CD14-positive monocyte (primary cell): ENCODE data around the gene NEDD4L. TPM values are rescaled to one million over a fixed set of nuclear protein-coding genes. Genes with fewer than 3 reads are reported as not detected.

Experiments
- DNase-seq, 3 donors: peaks; one replicate each; pipeline ENCODE4 v3.0.0-alpha.2; 2011 to 2022
- H2AFZ ChIP-seq: 2 replicates; pipeline ENCODE4 v1.6.0; 2012; ENCODE audit warnings: mild to moderate bottlenecking, low read depth, low read length, inconsistent platforms; ENCODE audit not compliant: insufficient read depth, poor library complexity, severe bottlenecking
- H3K27ac ChIP-seq, 2 donors: 1 replicate in 1 of 2; 2 replicates in 1 of 2; pipeline ENCODE4 v1.5.1; 2012 to 2013; ENCODE audit warnings: low read length in 2 of 2, control low read depth in 1 of 2, inconsistent platforms in 1 of 2, low read depth in 1 of 2, mild to moderate bottlenecking in 1 of 2
- H3K27me3 ChIP-seq, 2 donors: one replicate each; pipeline versions ENCODE4 v1.6.0 to v1.6.1; 2011 to 2013; ENCODE audit warnings: low read length in 2 of 2; ENCODE audit not compliant: control insufficient read depth in 2 of 2, insufficient read depth in 2 of 2
- H3K36me3 ChIP-seq, 2 donors: replicated peaks in 1 of 2; 1 replicate in 1 of 2; 2 replicates in 1 of 2; pipeline versions ENCODE4 v1.5.1 to v1.6.1; 2012 to 2013; ENCODE audit warnings: low read length in 2 of 2, control low read depth in 1 of 2, inconsistent platforms in 1 of 2, mild to moderate bottlenecking in 1 of 2; ENCODE audit not compliant: insufficient read depth in 2 of 2, control insufficient read depth in 1 of 2
- H3K4me1 ChIP-seq, 2 donors: 1 replicate in 1 of 2; 2 replicates in 1 of 2; pipeline versions ENCODE4 v1.5.1 to v1.6.1; 2012 to 2013; ENCODE audit warnings: low read length in 2 of 2, control low read depth in 1 of 2, inconsistent platforms in 1 of 2, mild to moderate bottlenecking in 1 of 2, moderate library complexity in 1 of 2; ENCODE audit not compliant: insufficient read depth in 2 of 2, control insufficient read depth in 1 of 2
- H3K4me2 ChIP-seq: replicated peaks from 2 replicates; pipeline ENCODE3; 2012; ENCODE audit warnings: low read length, moderate library complexity, mild to moderate bottlenecking; ENCODE audit not compliant: poor library complexity, severe bottlenecking; ENCODE audit errors: extremely low read depth
- H3K4me3 ChIP-seq, 3 experiments: fragments of 200-600 bp in 1 of 3; sonication (generic) in 1 of 3; replicated peaks in 1 of 3; 1 replicate in 2 of 3; 2 replicates in 1 of 3; pipeline ENCODE4 v1.5.1; 2011 to 2013; ENCODE audit warnings: low read length in 3 of 3, mild to moderate bottlenecking in 3 of 3, control low read depth in 2 of 3, low read depth in 2 of 3, inconsistent platforms in 1 of 3, moderate library complexity in 1 of 3
- H3K79me2 ChIP-seq: 2 replicates; pipeline ENCODE4 v1.6.0; 2012; ENCODE audit warnings: mild to moderate bottlenecking, control low read depth, inconsistent platforms, low read length, moderate library complexity; ENCODE audit not compliant: insufficient read depth
- H3K9ac ChIP-seq: 2 replicates; pipeline ENCODE4 v1.6.0; 2017; ENCODE audit warnings: low read length, mild to moderate bottlenecking; ENCODE audit not compliant: insufficient read depth, poor library complexity, severe bottlenecking
- H3K9me3 ChIP-seq, 2 donors: replicated peaks in 1 of 2; 1 replicate in 1 of 2; 2 replicates in 1 of 2; pipeline versions ENCODE4 v1.5.1 to v1.6.1; 2012 to 2013; ENCODE audit warnings: low read length in 2 of 2, control low read depth in 1 of 2; ENCODE audit not compliant: control insufficient read depth in 1 of 2, insufficient read depth in 1 of 2
- H4K20me1 ChIP-seq: 2 replicates; pipeline ENCODE4 v1.6.0; 2012; ENCODE audit warnings: mild to moderate bottlenecking, low read length, control low read depth, moderate library complexity; ENCODE audit not compliant: insufficient read depth
- H3K27ac Mint-ChIP-seq, 7 donors: one replicate each; pipeline ENCODE4 v1.8.0; 2020; ENCODE audit warnings: mild to moderate bottlenecking in 7 of 7, mixed read lengths in 7 of 7, moderate library complexity in 6 of 7, inconsistent platforms in 2 of 7
- H3K27me3 Mint-ChIP-seq, 3 donors: one replicate each; pipeline ENCODE4 v1.8.0; 2021 to 2022; ENCODE audit warnings: low read depth in 3 of 3, mild to moderate bottlenecking in 3 of 3, mixed read lengths in 3 of 3, moderate library complexity in 3 of 3, inconsistent platforms in 1 of 3
- H3K36me3 Mint-ChIP-seq, 2 donors: one replicate each; pipeline ENCODE4 v1.8.0; 2020; ENCODE audit warnings: mixed read lengths in 2 of 2, inconsistent platforms in 1 of 2, mild to moderate bottlenecking in 1 of 2
- H3K4me1 Mint-ChIP-seq: one replicate; pipeline ENCODE4 v1.8.0; 2020; ENCODE audit warnings: mild to moderate bottlenecking, mixed read lengths
- H3K4me3 Mint-ChIP-seq, 2 donors: one replicate each; pipeline ENCODE4 v1.8.0; 2020; ENCODE audit warnings: mild to moderate bottlenecking in 2 of 2, mixed read lengths in 2 of 2, moderate library complexity in 1 of 2
- H3K9me3 Mint-ChIP-seq, 7 donors: one replicate each; pipeline ENCODE4 v1.8.0; 2020 to 2022; ENCODE audit warnings: mixed read lengths in 7 of 7, mild to moderate bottlenecking in 6 of 7, moderate library complexity in 6 of 7, inconsistent platforms in 2 of 7
- WGBS: methylation state at CpG from one replicate; pipeline ENCODE4 v1.1.5; 2013; ENCODE audit warnings: missing lambda C conversion rate; ENCODE audit not compliant: insufficient coverage; 5-methylcytosine and 5-hydroxymethylcytosine counted together
- intact Hi-C, 2 donors: fragments of 100-400 bp; cut with micrococcal nuclease; formaldehyde crosslinking; loops; one replicate each; pipeline versions ENCODE4 v1.15.0 to v1.15.1; 2023
- polyA plus RNA-seq, 3 donors: library from polyadenylated mRNA; depleted of rRNA in 1 of 3; unstranded in 2 of 3; stranded (reverse) in 1 of 3; fragments of 300-500 nt in 2 of 3; fragments of >200 nt in 1 of 3; fragmentation: Illumina TruSeq in 2 of 3; gene quantifications; 1 replicate in 2 of 3; 2 replicates in 1 of 3; pipeline ENCODE4 v1.2.3, GENCODE V29; 2012 to 2021
- TF ChIP-seq, protein P1 (sequence below): fragments of 200-600 bp; IDR thresholded peaks from one replicate; pipeline ENCODE4 v1.8.0; 2022; ENCODE audit warnings: antibody characterized with exemption, mild to moderate bottlenecking

The NEDD4L gene
- polyA plus RNA-seq, 3 donors = 2.5 to 5.2 (median 4.5) TPM

- Histone ChIP-seq H3K4me1 (no peaks in the 10 kb centered on the region), H3K9me3 (no peaks in the 10 kb centered on the region), H3K27me3 (no peaks in the 10 kb centered on the region), H3K4me3 (no peak overlapping the region), H2AFZ (no peak overlapping the region), H4K20me1 (no peaks in the 10 kb centered on the region), H3K36me3 (no peaks in the 10 kb centered on the region), H3K27ac (no peak overlapping the region), H3K79me2 (no peaks in the 10 kb centered on the region), H3K9ac (no peak overlapping the region), H3K4me2 (no peak overlapping the region)
- Mint-ChIP-seq H3K27me3 (peaks cover 2 to 4% (median 3%) of the 10 kb centered on the region in 3 donors), H3K36me3 (no peaks in the 10 kb centered on the region), H3K4me3 (no peak overlapping the region), H3K4me1 (no peaks in the 10 kb centered on the region), H3K27ac (no peak overlapping the region), H3K9me3 (peaks cover 0 to 2% (median 0%) of the 10 kb centered on the region in 7 donors)
- TF ChIP-seq, protein P1, sequence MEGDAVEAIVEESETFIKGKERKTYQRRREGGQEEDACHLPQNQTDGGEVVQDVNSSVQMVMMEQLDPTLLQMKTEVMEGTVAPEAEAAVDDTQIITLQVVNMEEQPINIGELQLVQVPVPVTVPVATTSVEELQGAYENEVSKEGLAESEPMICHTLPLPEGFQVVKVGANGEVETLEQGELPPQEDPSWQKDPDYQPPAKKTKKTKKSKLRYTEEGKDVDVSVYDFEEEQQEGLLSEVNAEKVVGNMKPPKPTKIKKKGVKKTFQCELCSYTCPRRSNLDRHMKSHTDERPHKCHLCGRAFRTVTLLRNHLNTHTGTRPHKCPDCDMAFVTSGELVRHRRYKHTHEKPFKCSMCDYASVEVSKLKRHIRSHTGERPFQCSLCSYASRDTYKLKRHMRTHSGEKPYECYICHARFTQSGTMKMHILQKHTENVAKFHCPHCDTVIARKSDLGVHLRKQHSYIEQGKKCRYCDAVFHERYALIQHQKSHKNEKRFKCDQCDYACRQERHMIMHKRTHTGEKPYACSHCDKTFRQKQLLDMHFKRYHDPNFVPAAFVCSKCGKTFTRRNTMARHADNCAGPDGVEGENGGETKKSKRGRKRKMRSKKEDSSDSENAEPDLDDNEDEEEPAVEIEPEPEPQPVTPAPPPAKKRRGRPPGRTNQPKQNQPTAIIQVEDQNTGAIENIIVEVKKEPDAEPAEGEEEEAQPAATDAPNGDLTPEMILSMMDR = no peak
- WGBS = 78% methylated on average over 5 of the region's 10 CpGs
- intact Hi-C loops = no loop called here
- DNase-seq = no peak
These were observed 245.1 kb downstream of the NEDD4L start for GRCh38 chr18:58288921-58289797.

DNA sequence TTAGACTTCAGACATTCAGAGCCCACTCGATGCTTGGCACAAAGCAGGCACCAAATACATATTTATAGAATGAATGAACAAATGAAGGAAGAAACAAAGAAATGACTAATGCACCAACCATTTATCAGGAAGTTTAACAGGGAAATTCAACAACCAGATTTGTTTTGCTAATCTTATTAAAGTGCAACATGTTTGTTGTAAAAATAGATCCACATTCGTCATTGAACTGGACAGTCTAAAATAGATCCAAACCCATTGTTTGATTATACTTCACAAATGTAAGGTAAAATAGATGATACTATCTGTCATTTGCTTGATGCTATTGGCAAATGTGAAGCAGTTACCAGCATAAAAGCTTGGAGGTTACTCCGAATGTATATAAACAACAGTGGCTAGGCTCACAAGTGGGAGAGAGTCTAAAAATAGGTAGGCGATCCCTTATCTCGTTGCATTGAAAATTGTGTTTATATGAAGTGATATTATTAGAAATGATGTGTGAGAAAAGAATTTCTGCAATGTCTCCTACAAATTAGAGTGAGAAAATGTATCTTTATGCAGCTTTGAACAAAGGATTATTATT lies 246.2 kb downstream of the NEDD4L start:
- intact Hi-C loops = no loop called here
- Mint-ChIP-seq H3K27me3 (peaks cover 2 to 4% (median 2%) of the 10 kb centered on the region in 3 donors), H3K4me1 (no peaks in the 10 kb centered on the region), H3K27ac (no peak overlapping the region), H3K36me3 (no peaks in the 10 kb centered on the region), H3K9me3 (peaks cover 0 to 2% (median 0%) of the 10 kb centered on the region in 7 donors), H3K4me3 (no peak overlapping the region)
- H3K79me2 ChIP-seq = no peaks in the 10 kb centered on the region
- no peak overlapping the region for H3K4me3 ChIP-seq
- no peak overlapping the region for H2AFZ ChIP-seq
- WGBS = 100% methylated on average over 1 of the region's 5 CpGs
- H3K9ac ChIP-seq = no peak overlapping the region
- H3K27ac ChIP-seq = no peak overlapping the region
- no peaks in the 10 kb centered on the region for H3K27me3 ChIP-seq
- no peaks in the 10 kb centered on the region for H3K4me1 ChIP-seq
- DNase-seq = no peak
- H3K36me3 ChIP-seq = no peaks in the 10 kb centered on the region
- TF ChIP-seq, protein P1 = no peak
- H3K4me2 ChIP-seq = no peak overlapping the region
- H4K20me1 ChIP-seq = no peaks in the 10 kb centered on the region
- no peaks in the 10 kb centered on the region for H3K9me3 ChIP-seq
